Activated CD8-positive, alpha-beta memory T cell treated with anti-CD3 and anti-CD28 coated beads, Interleukin-2, amount 50 U/mL, for 48 hours (primary cell): ENCODE data around the gene IPPK.

Source experiments
- DNase-seq: peaks from one replicate; pipeline ENCODE4 v3.0.0-alpha.2; 2020

The IPPK gene

GRCh38 chr9:92637326-92637725 is 32.6 kb downstream of the IPPK start:
- DNase-seq: peak; percentile 37

DNA sequence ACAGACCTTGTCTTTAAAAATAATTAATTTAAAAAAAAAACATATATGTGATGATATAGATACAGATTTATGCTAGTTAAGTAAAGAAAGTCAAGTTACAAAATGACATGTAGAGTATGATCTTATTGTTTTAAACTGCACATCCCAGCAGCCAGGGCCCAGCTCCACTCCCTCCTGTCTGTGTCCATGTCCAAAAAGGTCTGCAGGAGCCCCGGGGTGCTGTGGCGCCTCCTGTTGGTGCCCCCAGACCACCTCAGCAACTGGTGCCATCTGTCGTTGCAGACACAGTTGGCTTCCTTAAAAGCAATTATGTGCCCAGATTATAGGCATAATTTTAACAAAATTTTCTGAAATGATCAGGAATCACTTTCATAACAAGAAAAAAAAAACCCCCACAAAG is 33.3 kb downstream of the IPPK start:
- peak; percentile 30 for DNase-seq

- DNase-seq: peak; percentile 25
Observed at GRCh38 chr9:92635760-92636159, 34.2 kb downstream of the IPPK start.

DNA sequence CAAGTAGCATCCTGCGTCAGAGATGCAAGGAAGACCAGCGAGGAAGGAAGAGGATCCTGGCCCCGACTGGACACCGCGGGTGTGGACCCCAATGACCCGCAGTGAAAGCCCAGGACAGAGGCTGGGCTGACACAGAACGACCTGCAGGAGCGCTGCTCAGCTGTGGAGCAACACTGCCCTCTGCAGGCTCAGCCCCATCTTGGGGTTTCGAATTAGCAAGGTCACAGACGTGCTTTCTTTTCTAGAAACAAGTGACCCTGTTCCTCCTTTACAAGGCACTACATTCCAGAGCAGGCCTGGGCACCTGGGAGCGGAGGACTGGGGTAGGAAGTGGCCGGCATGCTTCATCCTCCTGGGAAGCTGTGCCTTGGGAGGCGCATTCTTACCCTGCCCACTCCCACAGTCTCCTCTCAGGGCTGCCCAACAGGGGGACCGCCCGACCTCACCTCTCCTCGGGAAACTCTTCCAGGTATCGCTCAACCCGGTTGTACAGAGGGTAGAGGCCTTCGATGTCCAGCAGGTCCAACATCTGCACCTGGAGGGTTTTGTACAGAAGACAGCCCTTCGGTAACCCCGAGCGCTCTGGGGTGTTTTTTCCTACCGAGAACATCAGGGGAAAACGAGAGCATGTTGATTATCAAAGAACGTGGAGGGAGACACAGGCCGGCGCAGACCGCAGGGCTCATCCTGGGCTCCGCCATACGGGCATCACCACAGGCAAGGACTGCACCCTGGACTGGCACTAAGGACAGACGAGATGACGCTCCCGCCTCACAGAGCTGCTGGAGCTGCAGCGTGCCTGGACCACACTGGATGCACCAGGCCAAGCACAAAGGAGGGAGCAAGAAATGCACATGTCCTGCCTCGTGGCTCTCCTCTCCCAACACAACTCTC is 35.0 kb downstream of the IPPK start:
- peak; percentile 85 for DNase-seq

- DNase-seq: peak; percentile 47
Observed at GRCh38 chr9:92633614-92634278, 36.2 kb downstream of the IPPK start.

GRCh38 chr9:92632641-92633040 is 37.3 kb downstream of the IPPK start:
- DNase-seq: peak; percentile 41

DNA sequence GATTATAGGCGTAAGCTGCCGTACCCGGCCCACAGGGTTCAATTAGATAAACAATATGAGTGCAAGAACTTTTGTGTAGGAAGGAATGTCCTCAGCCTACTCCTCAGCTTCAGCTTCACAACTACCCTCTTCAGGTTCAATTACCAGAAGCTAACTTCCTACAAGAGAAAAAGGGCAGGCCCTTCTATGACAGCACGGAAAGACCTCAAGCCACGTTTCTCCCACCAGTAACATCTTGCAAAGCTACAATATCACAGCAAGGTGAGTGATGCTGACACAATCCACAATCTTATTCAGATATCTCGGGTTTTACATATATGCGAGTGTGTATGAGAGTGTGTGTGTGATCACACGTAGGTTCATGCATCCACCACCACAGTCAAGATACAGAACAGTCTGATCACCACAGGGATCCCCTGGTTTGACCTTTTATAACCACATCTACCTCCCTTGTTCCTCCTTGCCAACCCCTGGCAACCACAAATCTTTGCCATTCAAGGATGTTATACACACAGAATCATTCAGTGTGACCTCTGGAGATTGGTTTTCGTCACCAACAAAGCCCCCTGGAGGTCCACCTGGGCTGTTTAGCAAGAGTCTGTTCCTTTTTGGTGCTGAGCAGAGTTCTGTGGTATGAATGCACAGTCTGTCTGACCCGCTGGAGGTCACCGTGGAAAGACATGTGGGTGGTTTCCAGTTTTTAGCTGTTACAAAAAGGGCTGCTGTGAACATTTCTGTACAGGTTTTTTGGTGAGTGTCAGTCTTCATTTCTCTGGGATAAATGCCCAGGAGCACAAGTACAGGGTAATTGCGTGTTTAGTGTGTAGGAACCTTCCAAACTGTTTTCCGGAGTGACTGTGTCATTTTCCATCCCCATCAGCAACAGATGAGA is 38.2 kb downstream of the IPPK start:
- peak; percentile 51 for DNase-seq

GRCh38 chr9:92627651-92628050 is 42.3 kb downstream of the IPPK start:
- no peak for DNase-seq

GRCh38 chr9:92626484-92626883 is 43.4 kb downstream of the IPPK start:
- DNase-seq: no peak

- DNase-seq: peak; percentile 25
Observed at GRCh38 chr9:92623936-92624335, 46.0 kb downstream of the IPPK start.

DNA sequence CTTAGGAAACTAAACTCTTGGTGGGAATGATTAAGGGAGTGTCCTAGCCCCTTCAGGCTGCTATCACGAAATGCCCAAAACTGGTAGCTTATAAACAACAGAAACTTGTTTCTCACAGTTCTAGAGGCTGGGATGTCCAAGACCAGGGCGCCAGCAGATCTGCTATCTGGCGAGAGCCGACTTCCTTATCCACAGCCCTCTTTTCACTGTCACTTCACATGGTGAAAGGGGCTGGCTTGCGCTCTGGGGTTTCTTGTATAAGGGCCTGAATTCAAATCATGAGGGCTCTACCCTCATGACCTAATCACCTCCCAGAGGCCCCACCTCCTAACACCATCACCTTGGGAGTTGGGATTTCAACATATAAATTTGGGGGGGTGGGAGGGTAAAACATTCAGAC is 49.1 kb downstream of the IPPK start:
- peak; percentile 45 for DNase-seq

DNA sequence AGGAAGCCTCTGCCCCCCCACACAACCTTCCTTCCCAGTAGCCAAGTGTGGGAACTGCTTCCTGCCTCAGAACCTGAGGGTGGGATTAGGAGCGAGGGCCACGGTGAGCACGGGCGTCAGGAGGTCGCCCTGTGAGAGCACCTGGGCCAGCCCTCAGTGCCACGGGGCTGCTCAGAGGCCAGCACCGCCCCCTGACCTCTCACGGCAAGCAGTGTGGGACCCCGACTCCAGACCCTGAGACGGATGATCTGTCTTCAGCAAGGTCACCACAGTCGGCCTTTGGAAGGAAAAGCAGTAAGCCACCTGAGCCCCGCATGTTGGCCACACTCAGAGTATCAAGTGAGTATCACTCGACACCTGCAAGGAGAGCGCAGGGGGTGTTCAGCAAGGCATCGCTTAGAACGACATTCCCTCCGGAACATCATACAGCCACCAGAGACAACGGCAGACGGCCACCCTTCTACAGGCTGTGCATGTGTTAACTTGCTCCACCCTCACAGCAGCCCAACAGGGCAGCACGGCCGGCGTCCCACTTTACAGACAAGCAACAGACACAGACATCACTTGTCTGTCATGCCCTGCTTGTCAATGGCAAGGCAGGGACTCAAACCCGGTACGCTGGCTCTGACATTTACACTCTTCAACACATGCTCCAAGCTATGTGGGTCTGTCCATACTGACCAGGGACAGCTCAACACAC is 50.2 kb downstream of the IPPK start:
- DNase-seq: no peak

DNA sequence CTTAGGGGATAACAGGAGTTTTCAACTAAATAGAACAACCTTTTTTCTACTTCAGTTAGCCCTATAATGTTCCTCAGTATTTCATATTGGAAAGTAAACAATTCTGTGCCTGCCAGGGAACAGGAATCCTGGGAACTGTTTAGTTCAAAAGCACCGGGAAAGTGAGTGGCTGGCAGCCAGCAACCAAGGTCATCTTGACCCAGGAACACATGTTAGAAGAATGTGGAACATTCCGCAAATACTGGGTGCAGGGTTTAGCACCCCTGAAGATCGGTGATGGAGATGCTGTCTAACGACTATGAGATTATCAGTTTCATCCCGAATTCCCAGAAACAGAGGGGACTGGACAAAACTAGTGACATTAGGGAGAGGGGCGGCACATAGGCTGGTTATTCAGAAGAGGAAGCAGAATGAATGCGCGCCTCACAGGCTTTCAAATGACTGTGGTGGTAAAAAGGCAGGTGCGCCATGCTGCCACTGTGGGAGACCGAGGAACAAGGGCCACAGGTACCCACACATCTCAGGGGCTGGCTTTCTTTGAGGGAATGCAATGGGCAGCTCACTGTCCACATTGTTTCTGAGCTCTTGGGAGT is 51.2 kb downstream of the IPPK start:
- peak; percentile 12 for DNase-seq

DNA sequence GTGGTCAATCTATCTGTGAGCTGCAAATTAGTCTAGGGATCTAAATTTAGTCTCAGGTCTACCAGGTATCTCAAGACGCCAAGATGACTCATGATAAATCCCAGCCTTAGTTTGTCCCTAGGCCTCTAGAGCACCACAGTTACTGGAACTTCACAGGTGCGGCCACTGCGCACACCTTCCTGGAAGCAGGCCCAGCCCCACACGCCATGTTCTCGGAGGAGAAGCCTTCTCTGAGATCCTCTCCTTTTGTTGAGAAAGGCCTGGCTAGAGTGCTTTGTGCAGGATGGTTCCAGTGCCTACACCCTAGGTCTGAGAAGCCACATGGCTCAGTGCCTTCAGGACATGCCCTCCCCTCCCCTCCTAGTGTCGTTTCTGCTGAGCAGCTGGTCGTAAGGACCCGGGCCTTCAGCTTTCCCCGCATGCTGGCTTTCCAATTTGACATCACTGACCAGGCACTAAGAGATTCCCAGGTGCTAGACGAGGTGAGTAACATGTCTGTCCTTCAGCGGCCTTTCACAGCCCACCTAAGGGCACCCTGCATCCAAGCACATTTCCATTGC is 51.9 kb downstream of the IPPK start:
- DNase-seq: peak; percentile 40

GRCh38 chr9:92617195-92617813 is 52.6 kb downstream of the IPPK start:
- DNase-seq: peak; percentile 37

GRCh38 chr9:92616655-92617111 is 53.2 kb downstream of the IPPK start:
- DNase-seq: no peak

DNA sequence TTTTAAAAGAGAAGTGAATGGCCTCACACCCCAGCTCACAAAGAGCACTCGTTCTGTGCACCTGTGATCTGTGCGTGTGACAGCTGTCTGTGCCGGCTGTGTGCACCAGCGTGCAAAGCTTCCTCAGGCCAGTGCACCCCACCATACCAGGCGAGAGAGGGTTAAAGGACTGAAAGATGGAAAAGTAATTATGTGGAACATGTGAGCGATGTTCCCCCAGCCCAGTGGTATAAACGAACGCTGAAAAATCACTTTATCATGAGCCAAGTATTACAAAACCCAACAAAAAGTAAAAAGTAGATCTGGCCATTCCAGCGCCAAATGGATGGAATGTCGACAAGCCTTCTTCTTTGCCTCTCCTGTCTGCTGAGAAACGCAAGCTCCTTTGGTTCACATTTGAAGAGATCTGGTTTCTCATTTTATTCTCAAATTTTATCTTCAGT is 53.7 kb downstream of the IPPK start:
- DNase-seq: no peak

- no peak for DNase-seq
Observed at GRCh38 chr9:92615790-92616189, 54.1 kb downstream of the IPPK start.

DNA sequence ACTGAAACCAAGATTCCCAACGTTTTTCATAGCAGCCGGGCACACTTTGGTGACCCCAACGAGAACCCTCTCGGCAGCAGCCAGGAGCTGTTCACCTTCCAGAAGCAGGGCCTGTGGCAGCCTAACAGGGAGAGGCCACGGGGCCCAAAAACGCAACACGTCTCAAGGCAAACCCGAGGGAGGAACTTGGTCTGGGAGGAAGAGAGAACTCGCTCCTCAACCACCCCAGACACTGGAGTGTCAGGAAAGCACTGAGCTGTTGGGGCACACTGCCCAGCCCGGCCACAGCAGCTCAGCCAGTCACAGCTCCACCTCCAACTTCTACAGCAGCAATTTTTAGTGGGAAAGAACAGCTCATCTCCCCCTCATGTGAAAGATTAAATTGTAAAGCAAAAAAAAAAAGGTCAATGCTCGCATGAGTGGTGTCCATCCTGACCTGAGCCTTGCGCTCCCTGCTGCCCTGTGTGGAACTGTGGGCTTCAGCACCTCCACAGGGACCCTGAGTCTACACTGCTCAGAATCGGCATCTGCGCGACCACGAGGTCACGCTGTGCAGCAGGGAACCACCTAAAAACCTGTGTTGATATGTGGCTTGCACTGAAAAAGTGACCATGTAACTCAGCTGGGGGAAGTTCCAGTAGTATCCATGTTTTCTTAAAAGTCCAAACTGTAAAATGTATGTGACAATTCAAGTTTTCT is 55.0 kb downstream of the IPPK start:
- DNase-seq: no peak

GRCh38 chr9:92614123-92614510 is 55.8 kb downstream of the IPPK start:
- DNase-seq: no peak
